HepG2 (cell line): ENCODE measurements around the gene ABCA13. TPM values are rescaled to one million over a fixed set of nuclear protein-coding genes. Genes with fewer than 3 reads are reported as not detected.

Experiments
- ATAC-seq: fragments of 200-7000 bp; cut with Tn5 transposase; 3 replicates; pipeline ENCODE4 v1.9.1; 2020; ENCODE audit warnings: mild to moderate bottlenecking, moderate library complexity
- BruUV-seq: library from RNA; stranded (reverse); fragments of 400-500 nt; replicated peaks from 2 replicates; lab custom pipeline; 2021; lab: Mats Ljungman, UMichigan
- CTCF ChIA-PET: fragments of 300-600 bp; formaldehyde crosslinking; extraction: SDS; loops from one replicate; lab custom pipeline; 2021; ENCODE audit warnings: low total read pairs, inconsistent platforms, low intra/inter-chr PET ratio; lab: Yijun Ruan, JAX
- POLR2A ChIA-PET: fragments of 350-600 bp; sonication (Branson Sonifier 250); formaldehyde crosslinking; loops from one replicate; lab custom pipeline; 2020; ENCODE audit warnings: antibody characterized with exemption, inconsistent platforms; lab: Yijun Ruan, JAX
- DNase-seq: peaks from one replicate; pipeline ENCODE4 v3.0.0-alpha.2; 2015; ENCODE audit warnings: low spot score
- FAIRE-seq: peaks from 3 replicates; lab custom pipeline; 2011; peaks lifted over from hg19 to GRCh38; lab: Jason Lieb, UNC
- H2AFZ ChIP-seq: one replicate; pipeline ENCODE4 v1.6.1; 2011; ENCODE audit warnings: low read length, inconsistent platforms
- H3K27ac ChIP-seq: fragments of 300-600 bp; 3 replicates; pipeline ENCODE4 v1.8.0; 2011; ENCODE audit warnings: mixed run types, mild to moderate bottlenecking, mixed read lengths, low read length, inconsistent platforms; ENCODE audit not compliant: insufficient read depth; ENCODE audit errors: extremely low read length
- H3K27me3 ChIP-seq, 2 experiments: fragments of 200-600 bp in 1 of 2; 2 replicates in 1 of 2; 3 replicates in 1 of 2; pipeline versions ENCODE4 v1.6.0 to v1.8.0; 2011; ENCODE audit warnings: low read length in 2 of 2, mild to moderate bottlenecking in 2 of 2, moderate library complexity in 2 of 2, inconsistent platforms in 1 of 2; ENCODE audit not compliant: insufficient read depth in 2 of 2, control insufficient read depth in 1 of 2
- H3K36me3 ChIP-seq, 2 experiments: fragments of 200-600 bp in 1 of 2; replicated peaks in 1 of 2; 2 replicates in 1 of 2; 3 replicates in 1 of 2; pipeline versions ENCODE4 v1.5.1 to v1.8.0; 2011; ENCODE audit warnings: low read length in 2 of 2, inconsistent platforms in 1 of 2; ENCODE audit not compliant: insufficient read depth in 2 of 2, control insufficient read depth in 1 of 2
- H3K4me1 ChIP-seq: 2 replicates; pipeline ENCODE4 v1.5.1; 2012; ENCODE audit warnings: low read length, inconsistent platforms; ENCODE audit not compliant: insufficient read depth
- H3K4me2 ChIP-seq: 2 replicates; pipeline ENCODE4 v1.6.0; 2011; ENCODE audit warnings: low read depth, low read length, inconsistent platforms
- H3K4me3 ChIP-seq, 3 experiments: fragments of 200-600 bp in 1 of 3; sonication (generic), shearing (Covaris generic) in 1 of 3; replicated peaks in 1 of 3; 2 replicates each; pipeline ENCODE4 v1.5.1; 2011 to 2016; ENCODE audit warnings: low read length in 3 of 3, inconsistent platforms in 2 of 3, low read depth in 2 of 3, mild to moderate bottlenecking in 2 of 3, control low read depth in 1 of 3, mixed read lengths in 1 of 3; ENCODE audit not compliant: insufficient read depth in 1 of 3
- H3K79me2 ChIP-seq: one replicate; pipeline ENCODE4 v1.6.1; 2011; ENCODE audit warnings: low read length, inconsistent platforms; ENCODE audit not compliant: insufficient read depth
- H3K9ac ChIP-seq: 2 replicates; pipeline ENCODE4 v1.6.0; 2011; ENCODE audit warnings: mild to moderate bottlenecking, low read depth, low read length, inconsistent platforms; ENCODE audit not compliant: insufficient read depth
- H3K9me3 ChIP-seq: 2 replicates; pipeline ENCODE4 v1.5.1; 2012; ENCODE audit warnings: mild to moderate bottlenecking, low read length
- H4K20me1 ChIP-seq: 2 replicates; pipeline ENCODE4 v1.6.0; 2011; ENCODE audit warnings: inconsistent platforms, mild to moderate bottlenecking, low read length, moderate library complexity; ENCODE audit not compliant: insufficient read depth
- ARID3A ChIP-seq: IDR thresholded peaks from 2 replicates; pipeline ENCODE4 v1.6.1; 2012; ENCODE audit warnings: low read depth, low read length, improper control_type of control experiment
- ATF7 ChIP-seq, 2 experiments: fragments of 450-650 bp in 1 of 2; sonication (generic) in 1 of 2; formaldehyde crosslinking in 1 of 2; IDR thresholded peaks; 2 replicates each; pipeline versions ENCODE4 v1.4.0 to v1.6.1; 2016 to 2020; ENCODE audit warnings: antibody characterized with exemption in 1 of 2, mild to moderate bottlenecking in 1 of 2, missing genetic modification reagents in 1 of 2
- MAX ChIP-seq: IDR thresholded peaks from 2 replicates; pipeline ENCODE4 v1.6.1; 2012; ENCODE audit warnings: inconsistent platforms
- MIER3 ChIP-seq: IDR thresholded peaks from 2 replicates; pipeline ENCODE4 v1.6.1; 2016; ENCODE audit warnings: missing compliant biosample characterization, borderline replicate concordance
- NR0B2 ChIP-seq: sonication (generic); formaldehyde crosslinking; IDR thresholded peaks from 2 replicates; pipeline ENCODE4 v1.4.0; 2020; ENCODE audit warnings: mild to moderate bottlenecking, missing genetic modification reagents
- TERF1 ChIP-seq: sonication (generic); formaldehyde crosslinking; IDR thresholded peaks from 2 replicates; pipeline ENCODE4 v1.8.0; 2022; ENCODE audit warnings: mild to moderate bottlenecking, missing genetic modification reagents, moderate library complexity
- ZNF121 ChIP-seq: sonication (generic); formaldehyde crosslinking; IDR thresholded peaks from 2 replicates; pipeline ENCODE4 v1.5.0; 2020; ENCODE audit warnings: mild to moderate bottlenecking, missing genetic modification reagents
- ZNF30 ChIP-seq: sonication (generic); formaldehyde crosslinking; IDR thresholded peaks from 2 replicates; pipeline ENCODE4 v1.5.0; 2020; ENCODE audit warnings: mild to moderate bottlenecking, missing genetic modification reagents
- whole genome bisulfite sequencing: methylation state at CpG from one replicate; pipeline ENCODE4 v1.1.6; 2017; ENCODE audit warnings: low lambda C conversion rate; 5-methylcytosine and 5-hydroxymethylcytosine counted together
- in situ Hi-C: cut with HindIII; loops from 2 replicates; pipeline ENCODE4 v1.10.0; 2017; ENCODE audit warnings: low pct_unique_long_range_greater_than_20kb; ENCODE audit not compliant: extremely low pct_ligation_motif_present
- intact Hi-C: fragments of 100-400 bp; cut with micrococcal nuclease; formaldehyde crosslinking; loops from one replicate; pipeline ENCODE4 v1.10.0; 2022; ENCODE audit not compliant: unreplicated experiment
- polyA plus RNA-seq, 8 experiments: library from polyadenylated mRNA; depleted of rRNA in 3 of 8; stranded (reverse) in 7 of 8; unstranded in 1 of 8; fragments of >200 nt; fragmentation: Illumina TruSeq in 4 of 8; extraction: Trizol in 4 of 8; gene quantifications; 2 replicates each; pipeline versions ENCODE4 v1.2.1 to v1.2.3, GENCODE V29; 2011 to 2016; ENCODE audit warnings: low read depth in 4 of 8, missing spikeins in 1 of 8, mixed read lengths in 1 of 8; ENCODE audit not compliant: insufficient read depth in 1 of 8
- total RNA-seq, 5 experiments: library from RNA; depleted of rRNA; stranded (reverse); fragments of >200 nt; fragmentation: Illumina TruSeq; extraction: Trizol; gene quantifications; 2 replicates each; pipeline ENCODE4 v1.2.3, GENCODE V29; 2016; ENCODE audit warnings: low read depth in 1 of 5

The ABCA13 gene
- total and polyA plus RNA-seq, 2 of the 13 experiments (the other 11 are each of a cell fraction or from before 2014, with no cell fraction given), result 0.03 TPM; not detected in 1

- Histone ChIP-seq H3K9ac (no peak overlapping the region), H3K79me2 (no peaks in the 10 kb centered on the region), H2AFZ (no peak overlapping the region), H3K27ac (no peak overlapping the region), H3K4me3 (no peak overlapping the region), H3K36me3 (no peaks in the 10 kb centered on the region), H3K9me3 (no peaks in the 10 kb centered on the region), H3K27me3 (peaks cover 0 to 10% of the 10 kb centered on the region in 2 experiments; a peak in 1 of 5 replicates), H4K20me1 (no peaks in the 10 kb centered on the region), H3K4me1 (no peaks in the 10 kb centered on the region), H3K4me2 (no peak overlapping the region)
- 1% methylated on average over 3 of the region's 3 CpGs for WGBS
- TF ChIP-seq MIER3 (CRISPR knock-in tag), result no peak
- no peak for TF ChIP-seq ARID3A
- no peak for TF ChIP-seq ZNF121 (CRISPR knock-in tag)
- TF ChIP-seq ZNF30 (CRISPR knock-in tag), result no peak
- no peak for TF ChIP-seq NR0B2 (CRISPR knock-in tag)
- peak; percentile 73 for TF ChIP-seq ATF7 (IDR thresholded peaks at IDR 0.05)
- no peak for TF ChIP-seq ATF7 (CRISPR knock-in tag; IDR thresholded peaks at IDR 0.05)
- no peak for TF ChIP-seq MAX
- no peak for TF ChIP-seq TERF1
- intact Hi-C loops (no loop called here), in situ Hi-C loops (no loop called here)
- ChIA-PET CTCF (no interaction called here), POLR2A (no interaction called here)
- no TSS peak for BruUV-seq
- ATAC-seq (no peak), DNase-seq (no peak), FAIRE-seq (no peak)
Observed at GRCh38 chr7:48355346-48355745, 184.1 kb downstream of the ABCA13 start.
